K562 (cell line): ENCODE data around the gene ADSS2. TPM values are rescaled to one million over a fixed set of nuclear protein-coding genes. Genes with fewer than 3 reads are reported as not detected.

Experiments
- BCOR ChIP-seq: fragments of 450-650 bp; IDR thresholded peaks from 2 replicates; pipeline ENCODE4 v1.6.1; 2016
- E2F6 ChIP-seq, 2 experiments: IDR thresholded peaks; 2 replicates each; pipeline ENCODE4 v1.6.1; 2011; ENCODE audit warnings: borderline replicate concordance in 1 of 2, control low read depth in 1 of 2, low read depth in 1 of 2, low read length in 1 of 2, mild to moderate bottlenecking in 1 of 2, mixed read lengths in 1 of 2, moderate library complexity in 1 of 2; ENCODE audit not compliant: insufficient read depth in 1 of 2, insufficient read length in 1 of 2, poor library complexity in 1 of 2, severe bottlenecking in 1 of 2; ENCODE audit errors: extremely low read depth in 1 of 2
- FIP1L1 ChIP-seq: fragments of 200-400 bp; formaldehyde crosslinking; IDR thresholded peaks from 2 replicates; pipeline ENCODE4 v1.6.1; 2018; ENCODE audit warnings: mild to moderate bottlenecking, low read depth, low read length; ENCODE audit not compliant: poor library complexity, severe bottlenecking
- KDM1A ChIP-seq, 2 experiments: fragments of 450-650 bp; IDR thresholded peaks; 2 replicates each; pipeline ENCODE4 v1.6.1; 2016; ENCODE audit warnings: mild to moderate bottlenecking in 2 of 2
- KLF13 ChIP-seq: fragments of 450-650 bp; IDR thresholded peaks from 2 replicates; pipeline ENCODE4 v1.6.1; 2016; ENCODE audit warnings: missing genetic modification characterization, low read depth, mild to moderate bottlenecking, missing compliant biosample characterization, moderate library complexity, borderline replicate concordance
- KLF16 ChIP-seq: IDR thresholded peaks from 2 replicates; pipeline ENCODE4 v1.6.1; 2016; ENCODE audit warnings: antibody characterized with exemption
- POLR2G ChIP-seq: fragments of 200-400 bp; formaldehyde crosslinking; IDR thresholded peaks from 2 replicates; pipeline ENCODE4 v1.6.1; 2017; ENCODE audit warnings: low read depth, mild to moderate bottlenecking, antibody characterized with exemption, low read length, moderate library complexity
- PRMT5 ChIP-seq: sonication (generic); formaldehyde crosslinking; IDR thresholded peaks from 2 replicates; pipeline ENCODE4 v1.5.0; 2020; ENCODE audit warnings: missing genetic modification reagents
- RBM15 ChIP-seq: fragments of 200-400 bp; formaldehyde crosslinking; IDR thresholded peaks from 2 replicates; pipeline ENCODE4 v1.6.1; 2018; ENCODE audit warnings: mild to moderate bottlenecking, low read length, moderate library complexity; ENCODE audit not compliant: insufficient read depth
- TFAP4 ChIP-seq: sonication (generic); formaldehyde crosslinking; IDR thresholded peaks from 2 replicates; pipeline ENCODE4 v1.8.0; 2022; ENCODE audit warnings: missing genetic modification reagents, mild to moderate bottlenecking, moderate library complexity, borderline replicate concordance
- ZBTB34 ChIP-seq: fragments of 250-450 bp; sonication (Bioruptor Pico); IDR thresholded peaks from 2 replicates; pipeline ENCODE4 v1.8.0; 2021; ENCODE audit warnings: mild to moderate bottlenecking, moderate library complexity
- ZHX1 ChIP-seq: fragments of 150-350 bp; conservative IDR thresholded peaks from 2 replicates; pipeline ENCODE4 v1.6.1; 2014; ENCODE audit warnings: low read length
- ZMIZ1 ChIP-seq, 2 experiments: fragments of 150-350 bp in 1 of 2; IDR thresholded peaks; 2 replicates each; pipeline ENCODE4 v1.6.1; 2012 to 2016; ENCODE audit warnings: low read depth in 2 of 2, low read length in 2 of 2, mild to moderate bottlenecking in 1 of 2, moderate library complexity in 1 of 2
- ZNF263 ChIP-seq: sonication (generic); formaldehyde crosslinking; IDR thresholded peaks from 2 replicates; pipeline ENCODE4 v1.8.0; 2022; ENCODE audit warnings: mild to moderate bottlenecking, missing genetic modification reagents, borderline replicate concordance
- ZNF408 ChIP-seq: fragments of 250-450 bp; sonication (Bioruptor Pico); IDR thresholded peaks from 2 replicates; pipeline ENCODE4 v1.4.0; 2020; ENCODE audit warnings: low read depth, mild to moderate bottlenecking, moderate library complexity
- ZNF511 ChIP-seq: sonication (generic); formaldehyde crosslinking; IDR thresholded peaks from 2 replicates; pipeline ENCODE4 v1.8.0; 2022; ENCODE audit warnings: mild to moderate bottlenecking, missing genetic modification reagents
- polyA plus RNA-seq, 8 experiments: library from polyadenylated mRNA; depleted of rRNA in 4 of 8; stranded (reverse) in 5 of 8; unstranded in 3 of 8; fragments of >200 nt; fragmentation: Nextera tagmentation in 2 of 8; fragmentation: Illumina TruSeq in 1 of 8; extraction: Ambion mirVana in 2 of 8; extraction: Trizol in 1 of 8; gene quantifications; 2 replicates each; pipeline versions ENCODE4 v1.2.1 to v1.2.3, GENCODE V29; 2011 to 2014; ENCODE audit warnings: inconsistent platforms in 1 of 8, missing spikeins in 1 of 8
- total RNA-seq, 7 experiments: library from RNA; depleted of rRNA in 6 of 7; stranded (reverse); fragments of >200 nt in 6 of 7; fragmentation: Illumina TruSeq in 2 of 7; extraction: Trizol in 2 of 7; gene quantifications; 2 replicates each; pipeline versions ENCODE4 v1.2.1 to v1.2.3, GENCODE V29; 2011 to 2021; ENCODE audit warnings: low replicate concordance in 1 of 7

The ADSS2 gene
- total and polyA plus RNA-seq, 9 of the 15 experiments (the other 6 are each of a cell fraction or from before 2014, with no cell fraction given), result 8.8 to 63.8 (median 59.4) TPM

- no peak for TF ChIP-seq KLF16
- TF ChIP-seq ZMIZ1 (IDR thresholded peaks at IDR 0.05; ENCODE audit: low read depth in 2 of 2, low read length in 2 of 2), result no peak
- TF ChIP-seq ZNF263, result no peak
- TF ChIP-seq RBM15, result no peak
- TF ChIP-seq FIP1L1, result peak; percentile 87
- no peak for TF ChIP-seq KLF13
- TF ChIP-seq ZNF408 (CRISPR knock-in tag), result no peak
- no peak for TF ChIP-seq E2F6 (IDR thresholded peaks at IDR 0.05; ENCODE audit: borderline replicate concordance in 1 of 2, extremely low read depth in 1 of 2, insufficient read depth in 1 of 2, insufficient read length in 1 of 2, low read depth in 1 of 2, low read length in 1 of 2, poor library complexity in 1 of 2, severe bottlenecking in 1 of 2)
- peak; percentile 94 for TF ChIP-seq POLR2G
- no peak; the same call in 1 of the 2 replicates for TF ChIP-seq ZNF511 (CRISPR knock-in tag)
- peak; percentile 35; the same call in 1 of the 2 replicates for TF ChIP-seq BCOR
- no peak for TF ChIP-seq PRMT5 (CRISPR knock-in tag)
- TF ChIP-seq TFAP4 (CRISPR knock-in tag), result peak; percentile 44
- TF ChIP-seq ZBTB34 (CRISPR knock-in tag), result no peak
- no peak for TF ChIP-seq ZHX1
- no peak for TF ChIP-seq KDM1A (IDR thresholded peaks at IDR 0.05)
These were observed at the start of gene ADSS2 (continued) for GRCh38 chr1:244451539-244451950.
